Activated naive CD8-positive, alpha-beta T cell treated with anti-CD3 and anti-CD28 coated beads, Interleukin-2, amount 50 U/mL, for 16 hours (primary cell): ENCODE measurements around the gene DCTN2.
"Not testable (repeated sequence)": the region's sequence is repeated elsewhere in the genome, so short reads cannot be mapped to it uniquely, and the experiment has no call there.

Source experiments
- DNase-seq: peaks from one replicate; pipeline ENCODE4 v3.0.0-alpha.2; 2020; ENCODE audit warnings: low read depth, low spot score

The DCTN2 gene

DNA sequence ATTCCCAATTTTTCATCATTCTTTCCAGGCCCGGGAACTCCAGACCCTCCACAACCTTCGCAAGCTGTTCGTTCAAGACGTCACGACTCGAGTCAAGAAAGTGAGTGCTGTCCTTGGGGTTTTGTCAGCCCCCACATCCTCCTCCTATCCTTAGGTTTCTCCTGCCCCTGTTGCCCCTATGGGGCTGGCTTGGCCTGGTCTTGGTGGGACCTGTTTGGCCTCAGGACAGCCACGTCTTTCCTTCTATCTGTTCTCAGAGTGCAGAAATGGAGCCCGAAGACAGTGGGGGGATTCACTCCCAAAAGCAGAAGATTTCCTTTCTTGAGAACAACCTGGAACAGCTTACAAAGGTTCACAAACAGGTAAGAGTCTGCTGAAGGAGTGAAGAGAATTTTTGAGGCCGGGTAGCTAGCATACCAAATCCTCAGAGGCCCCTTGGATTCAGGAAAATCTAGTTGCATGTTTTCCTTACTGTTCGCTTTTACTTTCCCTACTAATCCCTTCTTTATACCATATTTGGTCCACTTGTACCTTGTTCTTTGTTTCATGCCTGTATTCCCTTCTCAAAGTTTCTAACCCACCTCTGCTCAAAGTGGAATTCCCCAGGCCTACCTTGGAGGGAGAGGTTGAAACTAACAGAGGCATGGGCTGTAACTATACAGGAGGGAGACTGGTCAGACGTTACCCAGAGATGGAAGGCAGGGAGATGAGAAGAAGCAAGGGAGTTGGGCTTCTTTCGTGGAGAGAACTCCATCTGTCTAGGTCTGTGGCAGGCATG is 31.2 kb upstream of the DCTN2 start:
- no peak for DNase-seq

DNA sequence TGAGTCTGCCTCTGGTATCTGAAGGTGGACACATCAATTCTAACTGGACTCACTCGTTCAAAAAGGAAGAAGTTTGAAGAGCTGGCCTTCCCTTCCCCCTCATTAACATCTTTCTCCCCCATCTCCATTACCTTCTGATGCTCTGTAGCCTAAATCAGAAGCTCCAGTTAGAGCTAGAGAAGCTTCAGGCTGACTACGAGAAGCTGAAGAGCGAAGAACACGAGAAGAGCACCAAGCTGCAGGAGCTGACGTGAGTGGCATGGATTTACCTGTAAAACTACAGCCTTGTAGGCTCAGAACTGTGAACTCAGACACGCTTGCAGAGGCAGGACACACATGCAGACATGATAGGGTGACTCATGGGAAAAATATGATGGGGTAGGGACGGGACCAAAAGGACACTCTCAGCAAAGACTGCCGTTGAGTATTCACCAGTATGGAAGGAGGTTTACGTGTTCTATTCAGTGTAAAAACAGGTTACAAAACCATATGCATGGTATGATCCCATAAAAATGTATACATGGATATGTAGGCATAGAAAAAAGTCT is 29.7 kb upstream of the DCTN2 start:
- no peak for DNase-seq

DNA sequence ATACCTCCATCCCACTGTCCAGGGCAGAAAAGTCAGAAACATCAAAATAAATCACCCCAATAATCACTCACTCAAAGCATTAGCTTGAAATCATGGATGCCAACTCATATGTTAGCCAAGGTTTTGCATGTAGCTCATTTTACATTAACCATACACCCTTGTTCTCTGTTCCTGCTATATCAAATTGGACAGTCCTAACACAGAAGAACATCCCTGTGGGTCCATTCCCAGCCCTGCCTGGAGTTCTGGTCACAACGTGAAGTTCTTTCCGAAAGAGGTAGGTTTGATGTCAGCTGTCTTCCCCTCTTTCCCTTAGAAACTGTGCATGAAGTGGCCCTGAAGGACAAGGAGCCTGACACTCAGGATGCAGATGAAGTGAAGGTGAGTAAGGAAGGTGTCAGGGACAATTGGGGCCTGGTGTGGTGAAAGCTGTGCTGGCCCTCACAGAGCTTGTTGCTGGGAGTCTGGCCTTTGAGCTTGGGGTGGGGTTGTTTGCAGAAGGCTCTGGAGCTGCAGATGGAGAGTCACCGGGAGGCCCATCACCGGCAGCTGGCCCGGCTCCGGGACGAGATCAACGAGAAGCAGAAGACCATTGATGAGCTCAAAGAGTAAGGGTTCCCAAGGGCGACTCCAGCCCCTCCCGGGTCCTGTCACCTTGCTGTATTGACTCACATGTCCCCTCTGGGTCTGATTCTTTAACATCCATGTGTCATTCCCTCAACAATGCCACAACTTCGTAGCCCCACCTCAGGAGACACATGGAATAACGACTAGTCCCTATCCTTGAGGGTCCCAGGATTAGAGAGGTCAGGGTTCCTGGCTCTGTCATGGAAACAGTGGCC is 29.0 kb upstream of the DCTN2 start:
- no peak for DNase-seq

DNA sequence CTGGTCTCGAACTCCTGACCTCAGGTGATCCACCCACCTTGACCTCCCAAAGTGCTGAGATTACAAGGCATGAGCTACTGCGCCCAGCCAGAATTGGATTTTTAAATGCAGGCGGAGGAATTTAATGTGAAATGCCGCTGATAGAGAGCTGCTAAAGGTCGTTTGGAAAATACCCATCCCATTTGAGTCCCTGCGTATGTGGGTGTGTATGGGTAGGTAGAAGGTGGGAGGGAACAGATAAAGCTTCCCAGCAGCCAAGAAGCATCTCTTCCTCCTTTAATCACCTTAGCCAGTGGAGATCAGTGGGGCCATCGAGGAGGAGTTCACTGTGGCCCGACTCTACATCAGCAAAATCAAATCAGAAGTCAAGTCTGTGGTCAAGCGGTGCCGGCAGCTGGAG is 27.8 kb upstream of the DCTN2 start:
- no peak for DNase-seq

DNA sequence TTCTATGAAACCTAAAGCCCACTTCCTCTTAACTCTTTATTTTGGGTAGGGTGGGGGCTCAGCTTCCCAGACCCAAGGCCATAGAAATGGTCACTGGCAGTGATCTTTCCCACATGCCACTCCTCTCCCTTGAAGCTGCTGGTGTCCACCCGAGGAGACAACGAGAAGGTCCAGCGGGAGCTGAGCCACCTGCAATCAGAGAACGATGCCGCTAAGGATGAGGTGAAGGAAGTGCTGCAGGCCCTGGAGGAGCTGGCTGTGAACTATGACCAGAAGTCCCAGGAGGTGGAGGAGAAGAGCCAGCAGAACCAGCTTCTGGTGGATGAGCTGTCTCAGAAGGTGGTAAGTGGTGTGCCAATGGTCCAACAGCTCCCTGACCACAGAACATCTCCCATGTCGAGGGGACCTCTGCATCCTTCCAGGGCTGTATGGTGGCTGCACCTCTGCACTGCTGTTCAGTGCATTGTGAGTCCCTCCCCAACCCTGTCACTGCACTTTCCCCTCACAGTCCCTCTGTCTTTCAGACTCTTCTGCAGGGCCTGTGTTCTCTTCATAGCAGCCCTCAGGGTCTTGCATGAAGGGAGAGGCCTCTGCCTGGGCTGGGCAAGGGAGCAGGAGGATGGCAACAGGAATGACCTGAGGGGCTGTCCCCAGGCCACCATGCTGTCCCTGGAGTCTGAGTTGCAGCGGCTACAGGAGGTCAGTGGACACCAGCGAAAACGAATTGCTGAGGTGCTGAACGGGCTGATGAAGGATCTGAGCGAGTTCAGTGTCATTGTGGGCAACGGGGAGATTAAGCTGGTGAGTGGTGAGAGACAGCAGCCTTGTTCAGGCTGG is 25.2 kb upstream of the DCTN2 start:
- no peak for DNase-seq

DNA sequence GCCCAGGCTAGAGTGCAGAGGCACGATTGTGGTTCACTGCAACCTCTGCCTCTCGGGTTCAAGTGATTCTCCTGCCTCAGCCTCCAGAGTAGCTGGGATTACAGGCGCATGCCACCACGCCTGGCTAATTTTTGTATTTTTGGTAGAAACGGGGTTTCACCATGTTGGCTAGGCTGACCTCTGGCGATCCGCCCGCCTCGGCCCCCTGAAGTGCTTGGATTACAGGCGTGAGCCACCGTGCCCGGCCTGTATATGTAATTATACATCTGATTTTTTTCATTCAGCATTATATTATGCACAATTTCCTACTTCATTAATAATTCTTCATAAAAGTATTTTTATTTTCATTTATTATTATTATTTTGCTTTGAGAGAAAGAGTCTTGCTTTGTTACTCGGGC is 23.4 kb upstream of the DCTN2 start:
- not testable (repeated sequence) for DNase-seq

DNA sequence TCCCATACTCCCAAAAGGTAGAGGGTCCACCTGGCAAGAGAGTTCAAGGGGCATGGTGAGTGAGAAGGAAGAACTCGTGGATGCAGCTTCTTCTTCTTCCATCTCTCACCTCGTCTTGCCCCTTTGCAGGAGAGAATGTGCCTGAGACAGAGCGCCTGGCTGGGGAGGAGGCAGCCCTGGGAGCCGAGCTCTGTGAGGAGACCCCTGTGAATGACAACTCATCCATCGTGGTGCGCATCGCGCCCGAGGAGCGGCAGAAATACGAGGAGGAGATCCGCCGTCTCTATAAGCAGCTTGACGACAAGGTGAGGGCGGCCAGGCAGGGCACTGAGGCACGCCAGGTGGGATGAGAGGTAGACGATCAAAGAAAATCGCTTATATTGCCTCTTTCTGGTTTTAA is 22.9 kb upstream of the DCTN2 start:
- no peak for DNase-seq

DNA sequence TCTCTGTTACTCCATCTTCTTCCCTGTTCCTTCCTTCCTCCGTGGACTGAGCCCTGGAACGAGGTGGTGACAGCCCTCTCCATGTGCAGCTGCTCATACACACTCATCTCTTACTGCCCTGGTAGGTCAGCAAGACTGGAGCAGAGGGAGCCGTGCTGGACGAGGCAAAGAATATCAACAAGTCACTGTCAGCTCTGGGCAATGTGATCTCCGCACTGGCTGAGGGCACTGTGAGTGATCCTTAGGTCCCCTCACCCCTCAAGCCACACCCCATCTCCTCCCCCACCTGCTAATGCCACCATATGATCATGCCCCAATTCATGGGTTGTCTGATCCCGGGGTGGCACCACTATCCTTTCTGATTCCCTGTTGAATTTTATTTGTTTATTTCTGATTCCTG is 21.8 kb upstream of the DCTN2 start:
- DNase-seq, result no peak

DNA sequence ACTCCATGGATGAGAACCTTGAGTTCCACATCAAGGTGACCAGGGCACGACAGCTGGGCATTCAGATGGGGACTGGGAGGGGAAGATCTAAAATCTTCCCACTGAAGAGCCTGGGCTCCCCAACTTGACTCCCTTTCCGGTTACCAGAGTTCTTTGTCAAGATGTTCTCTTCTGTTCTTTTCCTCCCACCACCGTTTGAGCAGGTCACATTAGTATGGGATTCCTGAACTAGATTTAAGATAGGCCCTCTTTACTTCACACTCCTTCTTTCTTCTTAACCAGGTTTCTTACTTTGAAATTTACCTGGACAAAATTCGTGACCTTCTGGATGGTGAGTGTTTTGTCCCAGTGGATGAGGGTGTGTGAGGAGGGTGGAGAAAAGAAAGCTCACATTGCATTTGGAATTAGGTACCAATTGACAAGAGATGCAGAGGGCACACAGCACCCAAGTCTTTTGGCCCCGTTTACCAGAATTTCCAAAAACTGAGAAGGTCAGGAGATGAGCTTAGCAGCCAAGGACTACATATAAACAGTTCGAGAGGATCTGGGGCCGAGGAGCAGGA is 17.3 kb upstream of the DCTN2 start:
- DNase-seq, result no peak

DNA sequence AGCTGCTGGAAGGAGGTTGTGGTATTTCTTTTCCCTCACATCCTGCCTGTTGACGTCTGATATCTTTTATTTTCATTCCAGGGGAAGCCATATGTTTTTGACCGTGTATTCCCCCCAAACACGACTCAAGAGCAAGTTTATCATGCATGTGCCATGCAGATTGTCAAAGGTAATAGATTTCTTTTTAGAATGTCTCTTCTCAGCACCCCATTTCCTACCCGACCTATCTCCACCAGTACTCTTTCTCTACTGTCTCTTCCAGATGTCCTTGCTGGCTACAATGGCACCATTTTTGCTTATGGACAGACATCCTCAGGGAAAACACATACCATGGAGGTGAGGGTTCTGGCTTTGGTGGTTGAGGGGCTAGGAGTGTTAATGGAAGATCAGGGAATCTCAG is 16.4 kb upstream of the DCTN2 start:
- DNase-seq, result no peak

DNA sequence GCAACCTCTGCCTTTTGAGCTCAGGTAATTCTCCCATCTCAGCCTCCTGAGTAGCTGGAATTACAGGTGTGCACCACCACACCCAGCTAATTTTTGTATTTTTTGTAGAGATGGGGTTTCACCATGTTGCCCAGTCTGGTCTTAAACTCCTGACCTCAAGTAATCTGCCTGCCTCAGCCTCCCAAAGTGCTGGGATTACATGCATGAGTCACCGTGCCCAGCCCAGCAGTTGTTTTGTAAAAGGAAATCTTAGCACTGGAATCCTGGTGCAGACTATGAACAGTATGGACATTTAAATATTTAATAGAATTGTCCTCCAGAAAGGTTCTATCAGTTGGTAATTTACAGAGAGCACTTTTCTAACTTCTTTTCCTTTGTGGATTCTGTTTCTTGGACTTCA is 14.1 kb upstream of the DCTN2 start:
- not testable (repeated sequence) for DNase-seq

DNA sequence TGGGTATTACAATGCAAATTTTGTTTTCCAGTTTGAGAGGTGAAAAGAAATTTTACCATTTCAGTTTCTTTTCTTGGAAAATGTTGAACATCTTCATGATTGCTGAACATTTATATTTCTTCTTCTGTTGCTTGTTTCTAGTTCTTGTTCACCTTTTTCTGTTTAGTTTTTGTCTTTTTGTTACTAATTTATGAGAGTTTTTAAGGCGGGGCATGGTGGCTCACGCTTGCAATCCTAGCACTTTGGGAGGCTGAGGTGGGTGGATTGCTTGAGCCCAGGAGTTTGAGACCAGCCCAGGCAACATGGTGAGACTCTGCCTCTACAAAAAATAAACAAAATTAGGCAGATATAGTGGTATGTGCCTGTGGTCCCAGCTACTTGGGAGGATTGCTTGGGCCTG is 13.5 kb upstream of the DCTN2 start:
- no peak for DNase-seq

DNA sequence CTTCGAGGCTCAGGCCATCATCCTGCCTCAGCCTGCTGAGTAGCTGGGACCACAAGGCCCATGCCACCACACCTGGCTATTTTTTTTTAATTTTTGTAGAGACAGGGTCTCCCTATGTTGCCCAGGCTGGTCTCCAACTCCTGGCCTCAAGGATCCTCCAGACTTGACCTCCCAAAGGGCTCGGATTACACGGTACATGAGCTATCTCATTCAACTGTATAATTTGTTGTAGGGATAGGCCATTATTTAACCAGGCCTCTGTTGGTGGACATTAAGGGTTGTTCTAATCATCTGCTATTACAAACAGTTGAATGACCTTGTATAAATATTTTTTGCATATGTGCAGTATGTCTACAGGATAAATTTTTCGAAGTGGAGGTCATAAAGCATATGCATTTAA is 11.9 kb upstream of the DCTN2 start:
- no peak for DNase-seq

DNA sequence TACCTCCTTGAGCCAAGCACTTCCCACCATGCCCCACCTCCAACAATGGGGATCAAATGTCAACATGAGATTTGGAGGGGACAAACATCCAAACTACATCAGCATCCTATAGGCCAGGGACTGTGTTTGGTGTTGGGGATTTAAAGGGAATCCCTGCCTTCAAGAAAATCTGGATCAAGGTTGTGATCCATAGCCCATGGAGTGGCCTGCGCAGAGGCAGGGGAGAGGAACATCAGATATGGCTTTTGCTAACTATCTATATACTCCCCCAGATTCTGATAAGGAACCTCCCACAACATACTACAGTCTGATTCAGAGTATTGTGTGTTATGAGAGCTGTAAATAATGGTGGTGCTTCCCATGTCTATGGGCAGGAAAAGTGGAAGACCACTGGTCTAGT is 7.9 kb upstream of the DCTN2 start:
- DNase-seq, result no peak

DNA sequence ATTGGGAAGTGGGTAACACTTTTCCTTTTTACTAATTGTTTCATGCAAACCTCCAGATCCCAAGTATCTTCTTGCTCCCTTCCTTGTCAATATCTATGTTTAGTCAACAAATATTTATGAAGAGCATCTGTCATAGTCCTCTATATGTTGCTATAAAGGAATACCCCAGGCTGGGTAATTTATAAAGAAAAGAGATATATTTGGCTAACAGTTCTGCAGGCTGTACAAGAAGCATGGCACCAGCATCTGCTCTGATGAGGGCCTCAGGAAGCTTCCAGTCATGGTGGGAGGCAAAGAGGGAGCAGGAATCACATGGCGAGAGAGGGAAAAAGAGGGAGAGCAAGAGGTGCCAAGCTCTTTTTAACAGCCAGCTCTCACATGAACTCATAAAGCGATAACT is 7.5 kb upstream of the DCTN2 start:
- DNase-seq, result no peak

DNA sequence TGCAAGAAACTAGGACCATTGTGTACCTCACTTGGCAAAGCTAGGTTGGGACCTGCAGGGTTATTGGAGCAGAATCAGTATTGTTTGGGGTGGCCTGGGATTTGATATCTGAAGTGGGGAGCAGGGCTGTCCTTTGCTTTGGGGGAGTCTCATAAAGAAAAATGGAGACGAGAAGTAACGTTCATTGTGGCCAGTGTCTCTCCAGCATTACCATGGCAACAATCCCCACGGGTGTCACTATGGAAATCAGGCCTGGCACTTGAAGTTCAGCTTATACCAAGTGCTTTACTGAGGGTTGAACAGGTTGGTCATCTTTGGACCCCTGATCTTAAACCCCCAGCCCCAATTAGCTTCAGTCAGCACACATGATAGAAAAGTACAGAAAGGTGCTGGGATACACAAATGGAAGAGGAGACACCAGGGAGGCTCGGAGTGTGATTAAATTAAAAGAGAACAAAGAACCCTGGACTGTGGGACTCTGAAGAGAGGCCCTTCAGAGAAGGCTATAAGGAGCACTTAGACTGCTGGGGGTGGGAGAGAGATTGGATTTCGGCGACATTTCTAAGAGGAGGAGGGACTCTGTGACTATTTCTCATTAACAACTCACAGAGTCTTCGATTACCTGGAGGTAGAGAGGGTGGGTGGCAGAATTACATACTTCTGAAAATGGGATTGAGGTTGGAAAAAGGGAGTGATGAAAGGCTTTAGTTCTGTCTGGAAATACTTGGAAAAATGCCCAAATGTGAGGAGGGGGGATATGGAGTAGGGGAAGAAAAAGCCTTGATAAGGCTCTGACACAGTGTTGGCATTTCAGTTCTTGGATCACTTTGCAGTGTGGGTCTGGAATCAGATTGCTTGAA is 6.6 kb upstream of the DCTN2 start:
- no peak for DNase-seq

DNA sequence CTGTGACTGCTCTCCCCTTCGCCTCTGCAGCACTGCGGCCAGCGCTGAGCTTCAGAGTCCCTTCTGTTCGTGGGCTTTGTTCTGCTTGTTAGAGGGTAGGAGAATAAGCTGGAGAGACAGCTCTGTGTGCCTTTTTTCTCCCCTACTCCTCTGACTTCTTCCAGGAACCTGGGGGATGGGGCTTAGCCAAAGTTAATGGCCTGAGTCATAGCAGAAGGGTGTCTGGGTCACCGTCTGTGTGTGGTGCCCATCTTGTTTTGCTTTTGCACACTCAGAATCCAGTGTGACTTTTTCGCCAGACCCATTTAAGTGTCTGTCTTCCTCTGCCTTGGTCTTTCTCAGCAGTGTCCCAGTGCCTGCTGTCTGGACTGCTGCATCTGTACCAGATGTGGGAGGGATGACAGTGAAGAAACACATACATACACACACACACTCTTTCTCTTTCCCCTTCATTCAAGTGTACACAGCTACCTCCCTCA is 5.9 kb upstream of the DCTN2 start:
- no peak for DNase-seq

DNA sequence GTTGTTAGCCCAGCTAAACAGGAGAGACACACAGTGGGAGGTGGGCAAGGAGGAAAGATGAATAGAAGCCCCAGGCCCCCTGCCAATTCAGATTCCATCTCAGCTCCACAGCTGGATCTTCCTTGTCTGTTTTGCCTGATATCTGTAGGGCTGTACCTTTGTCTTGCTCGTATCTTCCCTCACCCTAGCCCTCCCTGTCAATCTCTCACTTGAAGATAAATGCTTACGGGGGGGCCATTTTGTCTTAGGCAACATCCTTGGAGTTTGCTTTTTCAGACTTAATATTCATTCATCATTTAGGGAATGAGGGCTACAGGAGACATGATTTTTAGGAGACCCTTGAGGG is 5.3 kb upstream of the DCTN2 start:
- DNase-seq, result no peak

DNA sequence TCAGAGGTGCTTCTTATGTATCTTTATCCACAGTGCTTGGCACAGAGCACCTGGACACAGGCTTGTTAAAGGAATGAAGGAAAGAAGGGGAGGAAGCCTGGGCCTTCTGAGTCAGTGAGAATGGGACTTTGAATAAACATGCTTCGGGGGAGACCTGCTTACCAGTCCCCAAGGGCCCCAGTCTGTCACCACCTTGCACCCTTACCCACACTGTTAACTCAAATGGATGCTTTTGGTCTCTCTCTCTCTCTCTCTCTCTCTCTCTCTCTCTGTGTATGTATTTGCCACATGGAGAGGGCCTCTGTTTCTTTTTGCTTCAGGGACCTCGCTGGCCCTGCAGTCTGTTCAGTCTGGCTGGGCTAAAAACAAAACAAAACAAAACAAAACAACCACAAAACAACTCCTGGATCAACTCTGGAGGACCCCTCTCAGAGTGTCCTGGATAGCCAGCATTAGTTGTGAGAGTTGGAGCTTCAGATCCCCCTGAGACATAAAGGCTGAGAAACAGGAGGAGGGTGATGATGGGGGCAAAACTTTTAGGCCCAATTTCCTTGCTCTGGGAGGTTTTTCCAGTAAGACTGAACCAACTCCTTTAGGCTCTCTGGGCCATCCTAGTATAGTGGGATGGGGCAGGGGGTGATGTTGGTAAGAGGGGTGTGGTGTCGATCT is 4.8 kb upstream of the DCTN2 start:
- DNase-seq, result no peak
